Measurements from ENCODE around the gene PLEKHH1. TPM values are rescaled to one million over a fixed set of nuclear protein-coding genes. Genes with fewer than 3 reads are reported as not detected.

Gene PLEKHH1
- total RNA-seq, 6 experiments from 2014 or later = 1.9 to 4.1 (median 3.0) TPM

GRCh38 chr14:67525389-67525788 lies 7.7 kb upstream of the PLEKHH1 start:
- WGBS (ENCODE audit: insufficient coverage, low coverage, low lambda C conversion rate, missing lambda C conversion rate) = 57% methylated on average over 4 of the region's 4 CpGs
- Histone ChIP-seq H3K9me3 (no peaks in the 10 kb centered on the region), H3K27me3 (no peaks in the 10 kb centered on the region), H3K36me3 (no peaks in the 10 kb centered on the region), H3K4me1 (no peaks in the 10 kb centered on the region), H3K4me3 (no peak overlapping the region), H3K27ac (no peak overlapping the region)
- TF ChIP-seq CTCF (IDR thresholded peaks at IDR 0.05) = no peak
- no peak for TF ChIP-seq POLR2A (IDR thresholded peaks at IDR 0.05)
- ATAC-seq (no peak), DNase-seq (no peak)
- intact Hi-C loops (cut with DNase I) = no loop called here

- Histone ChIP-seq H3K4me1 (no peaks in the 10 kb centered on the region), H3K9me3 (no peaks in the 10 kb centered on the region), H3K27me3 (no peaks in the 10 kb centered on the region), H3K4me3 (no peak overlapping the region), H3K36me3 (no peaks in the 10 kb centered on the region), H3K27ac (no peak overlapping the region)
- ATAC-seq (no peak), DNase-seq (no peak)
- 41% methylated on average over 6 of the region's 6 CpGs for WGBS (ENCODE audit: insufficient coverage, low coverage, low lambda C conversion rate, missing lambda C conversion rate)
- intact Hi-C loops (cut with DNase I) = no loop called here
- no peak for TF ChIP-seq POLR2A (IDR thresholded peaks at IDR 0.05)
Observed at GRCh38 chr14:67526181-67526580, 6.9 kb upstream of the PLEKHH1 start.

- DNase-seq (peak in 1 of 3 donors; percentile 22), ATAC-seq (peak; percentile 78 to 90 (median 80))
- Histone ChIP-seq H3K36me3 (no peaks in the 10 kb centered on the region), H3K27ac (no peak overlapping the region), H3K9me3 (no peaks in the 10 kb centered on the region), H3K4me1 (no peaks in the 10 kb centered on the region), H3K4me3 (no peak overlapping the region), H3K27me3 (no peaks in the 10 kb centered on the region)
- intact Hi-C loops (cut with DNase I) = no loop called here
- peak; percentile 55 to 68 (median 65) for TF ChIP-seq CTCF (IDR thresholded peaks at IDR 0.05)
- TF ChIP-seq POLR2A (IDR thresholded peaks at IDR 0.05) = no peak
- WGBS (ENCODE audit: insufficient coverage, low coverage, low lambda C conversion rate, missing lambda C conversion rate) = 78% methylated on average over 6 of the region's 8 CpGs
Observed at GRCh38 chr14:67526676-67527459, 6.2 kb upstream of the PLEKHH1 start.

- ATAC-seq (no peak), DNase-seq (no peak)
- no peaks in the 10 kb centered on the region for H3K27me3 ChIP-seq
- TF ChIP-seq POLR2A (IDR thresholded peaks at IDR 0.05) (no peak), CTCF (IDR thresholded peaks at IDR 0.05) (no peak)
- H3K4me3 ChIP-seq = no peak overlapping the region
- no peak overlapping the region for H3K27ac ChIP-seq
- intact Hi-C loops (cut with DNase I) = no loop called here
- no peaks in the 10 kb centered on the region for H3K36me3 ChIP-seq
- peaks cover 0 to 4% (median 0%) of the 10 kb centered on the region in 4 donors for H3K4me1 ChIP-seq
- no peaks in the 10 kb centered on the region for H3K9me3 ChIP-seq
- WGBS (ENCODE audit: insufficient coverage, low coverage, low lambda C conversion rate, missing lambda C conversion rate) = 72% methylated on average over 5 of the region's 5 CpGs
Observed at GRCh38 chr14:67527756-67528155, 5.3 kb upstream of the PLEKHH1 start.

DNA sequence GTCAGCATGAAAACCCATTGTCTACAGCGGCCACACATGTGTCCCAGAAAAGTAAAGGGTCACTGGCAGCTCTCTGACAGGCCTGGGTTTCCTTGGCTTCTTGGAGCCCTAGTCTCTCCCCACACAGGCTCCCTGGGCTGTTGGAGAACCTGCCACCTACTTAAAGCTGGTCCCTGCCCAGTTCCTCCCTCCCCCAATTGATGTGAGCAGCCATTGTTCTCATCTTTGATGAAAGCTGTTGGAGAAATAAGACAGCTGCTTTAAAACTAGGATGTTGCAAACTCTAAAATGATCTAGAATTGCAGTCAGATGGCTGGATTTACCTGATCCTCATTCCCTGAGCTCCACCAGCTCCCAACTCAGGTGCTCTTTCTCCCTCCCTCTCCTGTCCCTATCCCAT lies 4.8 kb upstream of the PLEKHH1 start:
- no peaks in the 10 kb centered on the region for H3K27me3 ChIP-seq
- WGBS (ENCODE audit: insufficient coverage, low coverage, low lambda C conversion rate, missing lambda C conversion rate) = 80% methylated on average over 1 of the region's 1 CpG
- intact Hi-C loops (cut with DNase I) = no loop called here
- no peak overlapping the region for H3K4me3 ChIP-seq
- no peaks in the 10 kb centered on the region for H3K9me3 ChIP-seq
- DNase-seq (no peak), ATAC-seq (no peak)
- peaks cover 0 to 4% (median 0%) of the 10 kb centered on the region in 4 donors for H3K4me1 ChIP-seq
- no peak for TF ChIP-seq CTCF (IDR thresholded peaks at IDR 0.05)
- H3K36me3 ChIP-seq = no peaks in the 10 kb centered on the region
- no peak overlapping the region for H3K27ac ChIP-seq
